SK-N-SH (cell line): ENCODE results near the gene TBX20. TPM values are rescaled to one million over a fixed set of nuclear protein-coding genes. Genes with fewer than 3 reads are reported as not detected.

ENCODE experiments used
- CTCF ChIA-PET: fragments of 300-600, 350-600 bp; formaldehyde crosslinking; extraction: SDS; loops from one replicate; lab custom pipeline; 2021; lab: Yijun Ruan, JAX
- POLR2A ChIA-PET: fragments of 350-600 bp; sonication (Branson Sonifier 250); formaldehyde crosslinking; extraction: SDS; loops from one replicate; lab custom pipeline; 2020; ENCODE audit warnings: antibody characterized with exemption, inconsistent platforms; lab: Yijun Ruan, JAX
- DNase-seq: peaks from one replicate; pipeline ENCODE4 v3.0.0; 2012
- H2AFZ ChIP-seq: fragments of 200-600 bp; sonication (generic); 2 replicates; pipeline ENCODE4 v1.8.1; 2016; ENCODE audit warnings: antibody characterized with exemption, mild to moderate bottlenecking, low read depth
- H3F3A ChIP-seq: fragments of 200-600 bp; sonication (generic); replicated peaks from 2 replicates; pipeline ENCODE3; 2016; ENCODE audit warnings: antibody characterized with exemption, mild to moderate bottlenecking; ENCODE audit not compliant: insufficient read depth
- H3K27ac ChIP-seq, 2 experiments: fragments of 200-500 bp in 1 of 2; fragments of 200-600 bp in 1 of 2; sonication (Bioruptor generic) in 1 of 2; sonication (generic), shearing (Covaris generic) in 1 of 2; 2 replicates each; pipeline versions ENCODE4 v1.5.1 to v1.6.1; 2014 to 2016; ENCODE audit warnings: low read depth in 2 of 2, inconsistent platforms in 1 of 2, low read length in 1 of 2, mild to moderate bottlenecking in 1 of 2, mixed read lengths in 1 of 2
- H3K27me3 ChIP-seq: fragments of 200-600 bp; sonication (generic), shearing (Covaris generic); 2 replicates; pipeline ENCODE4 v1.6.1; 2016; ENCODE audit warnings: mixed run types; ENCODE audit not compliant: insufficient read depth
- H3K36me3 ChIP-seq, 2 experiments: fragments of 200-500 bp in 1 of 2; fragments of 200-600 bp in 1 of 2; sonication (Bioruptor generic) in 1 of 2; sonication (generic) in 1 of 2; replicated peaks in 1 of 2; 2 replicates each; pipeline versions ENCODE3 to v1.5.1; 2014 to 2016; ENCODE audit warnings: low read length in 1 of 2, mild to moderate bottlenecking in 1 of 2; ENCODE audit not compliant: insufficient read depth in 2 of 2, control insufficient read depth in 1 of 2
- H3K4me1 ChIP-seq, 2 experiments: fragments of 200-500 bp in 1 of 2; fragments of 200-600 bp in 1 of 2; sonication (Bioruptor generic) in 1 of 2; sonication (generic), shearing (Covaris generic) in 1 of 2; 2 replicates each; pipeline versions ENCODE4 v1.5.1 to v1.6.1; 2014 to 2016; ENCODE audit warnings: low read depth in 1 of 2, low read length in 1 of 2, mixed run types in 1 of 2; ENCODE audit not compliant: insufficient read depth in 2 of 2, control insufficient read depth in 1 of 2
- H3K4me2 ChIP-seq: fragments of 200-600 bp; sonication (generic), shearing (Covaris generic); 2 replicates; pipeline ENCODE4 v1.6.1; 2017; ENCODE audit warnings: mixed run types
- H3K4me3 ChIP-seq, 2 experiments: fragments of 200-500 bp in 1 of 2; fragments of 200-600 bp in 1 of 2; sonication (Bioruptor generic) in 1 of 2; sonication (generic), shearing (Covaris generic) in 1 of 2; 2 replicates each; pipeline versions ENCODE4 v1.5.1 to v1.8.1; 2014 to 2016; ENCODE audit warnings: low read depth in 2 of 2, inconsistent platforms in 1 of 2, low read length in 1 of 2, mild to moderate bottlenecking in 1 of 2, mixed read lengths in 1 of 2, moderate library complexity in 1 of 2
- H3K79me2 ChIP-seq: fragments of 200-600 bp; sonication (generic); 2 replicates; pipeline ENCODE4 v1.8.1; 2017; ENCODE audit warnings: mild to moderate bottlenecking; ENCODE audit not compliant: insufficient read depth
- H3K9ac ChIP-seq: fragments of 200-600 bp; sonication (generic); 2 replicates; pipeline ENCODE4 v1.6.1; 2017; ENCODE audit warnings: mixed run types
- H3K9me2 ChIP-seq: fragments of 200-600 bp; sonication (generic); 2 replicates; pipeline ENCODE4 v1.6.1; 2017; ENCODE audit warnings: mixed run types
- H3K9me3 ChIP-seq: fragments of 200-600 bp; sonication (generic); 2 replicates; pipeline ENCODE4 v1.6.1; 2017; ENCODE audit warnings: mixed run types, mild to moderate bottlenecking, moderate library complexity
- H4K20me1 ChIP-seq: fragments of 200-600 bp; sonication (generic); 2 replicates; pipeline ENCODE4 v1.6.1; 2017; ENCODE audit warnings: mild to moderate bottlenecking, mixed run types; ENCODE audit not compliant: insufficient read depth
- CHD2 ChIP-seq: fragments of 150-350 bp; IDR thresholded peaks from 2 replicates; pipeline ENCODE4 v1.6.1; 2018; ENCODE audit warnings: low read length; ENCODE audit not compliant: partially characterized antibody
- ELF1 ChIP-seq: IDR thresholded peaks from 2 replicates; pipeline ENCODE4 v1.4.0; 2012
- EP300 ChIP-seq, 2 experiments: IDR thresholded peaks; 2 replicates each; pipeline versions ENCODE4 v1.4.0 to v1.6.1; 2012; ENCODE audit warnings: borderline replicate concordance in 1 of 2, low read depth in 1 of 2, low read length in 1 of 2
- FOXJ3 ChIP-seq: sonication (generic); formaldehyde crosslinking; IDR thresholded peaks from 2 replicates; pipeline ENCODE4 v1.5.1; 2020; ENCODE audit warnings: mild to moderate bottlenecking, missing genetic modification reagents
- GATA2 ChIP-seq: sonication (generic); formaldehyde crosslinking; IDR thresholded peaks from 2 replicates; pipeline ENCODE4 v1.5.0; 2020; ENCODE audit warnings: mild to moderate bottlenecking, missing genetic modification reagents
- JUND ChIP-seq: IDR thresholded peaks from 2 replicates; pipeline ENCODE4 v1.4.0; 2012
- MXI1 ChIP-seq: IDR thresholded peaks from 2 replicates; pipeline ENCODE4 v1.6.1; 2012; ENCODE audit warnings: mild to moderate bottlenecking, low read depth, low read length, improper control_type of control experiment
- POLR2AphosphoS5 ChIP-seq: IDR thresholded peaks from 2 replicates; pipeline ENCODE4 v1.6.1; 2012; ENCODE audit warnings: low read depth, low read length
- RAD21 ChIP-seq: IDR thresholded peaks from 2 replicates; pipeline ENCODE4 v1.6.1; 2012; ENCODE audit warnings: mild to moderate bottlenecking, low read length
- RCOR1 ChIP-seq: fragments of 150-350 bp; IDR thresholded peaks from 2 replicates; pipeline ENCODE4 v1.6.1; 2017; ENCODE audit warnings: antibody characterized with exemption, low read length
- SMC3 ChIP-seq: IDR thresholded peaks from 2 replicates; pipeline ENCODE4 v1.6.1; 2012; ENCODE audit warnings: low read depth, low read length, improper control_type of control experiment
- TAF1 ChIP-seq: IDR thresholded peaks from 2 replicates; pipeline ENCODE4 v1.6.1; 2012; ENCODE audit warnings: low read depth, mild to moderate bottlenecking, low read length, moderate library complexity, borderline replicate concordance
- WGBS: methylation state at CpG from one replicate; pipeline ENCODE4 v1.1.6; 2017; ENCODE audit warnings: low lambda C conversion rate; 5-methylcytosine and 5-hydroxymethylcytosine counted together
- polyA plus RNA-seq, 3 experiments: library from polyadenylated mRNA; depleted of rRNA; stranded (reverse); fragments of >200 nt; gene quantifications; 2 replicates each; pipeline ENCODE4 v1.2.3, GENCODE V29; 2012
- TF ChIP-seq, protein P1 (sequence below): fragments of 200-600 bp; sonication (generic); IDR thresholded peaks from 2 replicates; pipeline ENCODE4 v1.6.1; 2017; ENCODE audit warnings: antibody characterized with exemption, mild to moderate bottlenecking, moderate library complexity
- TF ChIP-seq, protein P2 (sequence below): IDR thresholded peaks from 2 replicates; pipeline ENCODE4 v1.4.0; 2012; ENCODE audit warnings: low read depth, borderline replicate concordance

The TBX20 gene
- polyA plus RNA-seq, 1 of the 3 experiments (the other 2 are of a cell fraction): 1.0 TPM

DNA sequence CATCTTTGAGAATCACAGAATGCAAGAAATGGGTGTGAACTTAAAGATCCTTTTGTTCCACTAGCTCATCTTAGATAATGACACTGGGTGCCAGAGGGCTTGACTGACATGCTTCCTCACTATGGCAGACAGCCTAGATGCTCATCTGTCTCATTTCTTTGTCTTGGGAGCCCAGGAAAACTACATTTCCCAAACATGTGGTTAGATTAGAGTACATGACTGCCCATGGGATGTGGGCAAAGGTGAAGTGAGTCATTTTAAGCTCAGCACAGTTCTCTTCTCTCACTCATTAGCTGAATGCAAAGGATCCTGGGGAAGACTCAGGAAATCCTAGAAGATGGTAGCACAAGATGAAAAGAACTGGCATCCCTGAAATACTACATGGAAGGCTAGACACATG lies 32.5 kb upstream of the TBX20 start:
- no peak overlapping the region for H3K4me3 ChIP-seq
- no peak overlapping the region for H3K4me2 ChIP-seq
- no peak overlapping the region for H3K9ac ChIP-seq
- DNase-seq: no peak
- CTCF ChIA-PET: interaction anchor here (0.9 to 1.6 kb wide), 3 partner anchors 19 to 234 kb away, joined by 3 to 7 read pairs (median 4); no protein-coding TSS in a partner anchor
- POLR2A ChIA-PET: no interaction called here
- no peaks in the 10 kb centered on the region for H3K9me3 ChIP-seq
- H3K79me2 ChIP-seq: no peaks in the 10 kb centered on the region
- no peak for TF ChIP-seq CHD2
- TF ChIP-seq ELF1: no peak
- TF ChIP-seq, protein P1, sequence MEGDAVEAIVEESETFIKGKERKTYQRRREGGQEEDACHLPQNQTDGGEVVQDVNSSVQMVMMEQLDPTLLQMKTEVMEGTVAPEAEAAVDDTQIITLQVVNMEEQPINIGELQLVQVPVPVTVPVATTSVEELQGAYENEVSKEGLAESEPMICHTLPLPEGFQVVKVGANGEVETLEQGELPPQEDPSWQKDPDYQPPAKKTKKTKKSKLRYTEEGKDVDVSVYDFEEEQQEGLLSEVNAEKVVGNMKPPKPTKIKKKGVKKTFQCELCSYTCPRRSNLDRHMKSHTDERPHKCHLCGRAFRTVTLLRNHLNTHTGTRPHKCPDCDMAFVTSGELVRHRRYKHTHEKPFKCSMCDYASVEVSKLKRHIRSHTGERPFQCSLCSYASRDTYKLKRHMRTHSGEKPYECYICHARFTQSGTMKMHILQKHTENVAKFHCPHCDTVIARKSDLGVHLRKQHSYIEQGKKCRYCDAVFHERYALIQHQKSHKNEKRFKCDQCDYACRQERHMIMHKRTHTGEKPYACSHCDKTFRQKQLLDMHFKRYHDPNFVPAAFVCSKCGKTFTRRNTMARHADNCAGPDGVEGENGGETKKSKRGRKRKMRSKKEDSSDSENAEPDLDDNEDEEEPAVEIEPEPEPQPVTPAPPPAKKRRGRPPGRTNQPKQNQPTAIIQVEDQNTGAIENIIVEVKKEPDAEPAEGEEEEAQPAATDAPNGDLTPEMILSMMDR: no peak
- no peak; the same call in 1 of the 2 replicates for TF ChIP-seq GATA2 (CRISPR knock-in tag)
- TF ChIP-seq JUND: no peak
- TF ChIP-seq, protein P2, sequence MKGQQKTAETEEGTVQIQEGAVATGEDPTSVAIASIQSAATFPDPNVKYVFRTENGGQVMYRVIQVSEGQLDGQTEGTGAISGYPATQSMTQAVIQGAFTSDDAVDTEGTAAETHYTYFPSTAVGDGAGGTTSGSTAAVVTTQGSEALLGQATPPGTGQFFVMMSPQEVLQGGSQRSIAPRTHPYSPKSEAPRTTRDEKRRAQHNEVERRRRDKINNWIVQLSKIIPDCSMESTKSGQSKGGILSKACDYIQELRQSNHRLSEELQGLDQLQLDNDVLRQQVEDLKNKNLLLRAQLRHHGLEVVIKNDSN: no peak
- TF ChIP-seq, all 33 proteins: peak for 0
- H3F3A ChIP-seq: no peaks in the 10 kb centered on the region
- no peaks in the 10 kb centered on the region; the same call in 1 of the 2 replicates for H3K9me2 ChIP-seq
- H3K36me3 ChIP-seq: no peaks in the 10 kb centered on the region
- peaks cover 0 to 24% of the 10 kb centered on the region in 2 experiments; a peak in 2 of 4 replicates for H3K4me1 ChIP-seq
- no peak overlapping the region for H2AFZ ChIP-seq
- no peaks in the 10 kb centered on the region for H4K20me1 ChIP-seq
- H3K27me3 ChIP-seq: peaks cover 5% of the 10 kb centered on the region; the same call in 1 of the 2 replicates
- H3K27ac ChIP-seq: peak overlapping the region; percentile 16 to 87

DNA sequence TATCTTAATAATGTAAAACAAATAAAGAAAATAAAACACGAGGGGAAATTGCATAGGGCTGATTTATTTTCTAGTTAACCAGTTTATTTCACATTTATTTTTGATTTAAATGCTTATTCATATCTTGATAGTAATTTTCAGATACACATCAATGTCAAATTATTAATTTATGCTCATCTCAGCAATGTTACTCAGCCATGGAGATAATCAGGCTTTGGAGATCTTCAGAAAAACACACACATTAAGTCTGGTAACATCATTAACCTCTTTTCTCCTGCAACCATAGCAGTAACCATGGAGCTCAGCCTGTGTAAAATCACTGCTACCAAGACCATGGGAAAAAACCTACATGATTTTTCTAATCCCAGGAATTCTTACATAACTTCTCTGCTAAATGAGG lies 31.9 kb upstream of the TBX20 start:
- no peak overlapping the region for H3K4me3 ChIP-seq
- H3K79me2 ChIP-seq: no peaks in the 10 kb centered on the region
- H2AFZ ChIP-seq: no peak overlapping the region
- H3K4me2 ChIP-seq: no peak overlapping the region
- peaks cover 5% of the 10 kb centered on the region; the same call in 1 of the 2 replicates for H3K27me3 ChIP-seq
- no peaks in the 10 kb centered on the region for H3F3A ChIP-seq
- H3K4me1 ChIP-seq: peaks cover 0 to 27% of the 10 kb centered on the region in 2 experiments; a peak in 2 of 4 replicates
- H3K9me3 ChIP-seq: no peaks in the 10 kb centered on the region
- H3K9ac ChIP-seq: no peak overlapping the region
- no peaks in the 10 kb centered on the region for H4K20me1 ChIP-seq
- ChIA-PET POLR2A (no interaction called here), CTCF (interaction anchor here (0.9 to 1.6 kb wide), 6 partner anchors 15 to 234 kb away, joined by 3 to 7 read pairs (median 4); no protein-coding TSS in a partner anchor)
- peak; percentile 63 for DNase-seq
- TF ChIP-seq GATA2 (CRISPR knock-in tag) (peak; percentile 88), RAD21 (peak; percentile 26; the same call in 1 of the 2 replicates), SMC3 (peak; percentile 6; the same call in 1 of the 2 replicates), POLR2AphosphoS5 (no peak), MXI1 (peak; percentile 42; the same call in 1 of the 2 replicates), TAF1 (no peak), EP300 (IDR thresholded peaks at IDR 0.05; ENCODE audit: borderline replicate concordance in 1 of 2, low read depth in 1 of 2, low read length in 1 of 2) (peak in 1 of 2 experiments; percentile 89; a peak in 2 of 4 replicates), RCOR1 (peak; percentile 60), FOXJ3 (CRISPR knock-in tag) (no peak; the same call in 1 of the 2 replicates), JUND (no peak)
- WGBS: 2% methylated on average over 1 of the region's 1 CpG
- H3K36me3 ChIP-seq: no peaks in the 10 kb centered on the region
- peak overlapping the region; percentile 16 to 87; a peak in 3 of 4 replicates for H3K27ac ChIP-seq
- no peaks in the 10 kb centered on the region; the same call in 1 of the 2 replicates for H3K9me2 ChIP-seq
